IMR-90 (cell line): ENCODE data around the gene VAMP8.

Experiments used
- MAFK ChIP-seq: IDR thresholded peaks from 2 replicates; pipeline ENCODE4 v1.6.1; 2012; ENCODE audit warnings: low read depth, low read length, improper control_type of control experiment
- MXI1 ChIP-seq: IDR thresholded peaks from 2 replicates; pipeline ENCODE4 v1.6.1; 2012; ENCODE audit warnings: low read depth, mild to moderate bottlenecking, low read length, moderate library complexity, borderline replicate concordance
- POLR2A ChIP-seq: IDR thresholded peaks from 2 replicates; pipeline ENCODE4 v1.6.1; 2012; ENCODE audit warnings: mild to moderate bottlenecking, low read depth, low read length
- USF2 ChIP-seq: fragments of 150-350 bp; IDR thresholded peaks from 2 replicates; pipeline ENCODE4 v1.6.1; 2017; ENCODE audit warnings: mild to moderate bottlenecking, antibody characterized with exemption, low read length, low read depth
- TF ChIP-seq, protein P1 (sequence below): conservative IDR thresholded peaks from 2 replicates; pipeline ENCODE4 v1.5.1; 2012; ENCODE audit warnings: mild to moderate bottlenecking, low read depth, low read length, improper control_type of control experiment

- TF ChIP-seq, protein P1, sequence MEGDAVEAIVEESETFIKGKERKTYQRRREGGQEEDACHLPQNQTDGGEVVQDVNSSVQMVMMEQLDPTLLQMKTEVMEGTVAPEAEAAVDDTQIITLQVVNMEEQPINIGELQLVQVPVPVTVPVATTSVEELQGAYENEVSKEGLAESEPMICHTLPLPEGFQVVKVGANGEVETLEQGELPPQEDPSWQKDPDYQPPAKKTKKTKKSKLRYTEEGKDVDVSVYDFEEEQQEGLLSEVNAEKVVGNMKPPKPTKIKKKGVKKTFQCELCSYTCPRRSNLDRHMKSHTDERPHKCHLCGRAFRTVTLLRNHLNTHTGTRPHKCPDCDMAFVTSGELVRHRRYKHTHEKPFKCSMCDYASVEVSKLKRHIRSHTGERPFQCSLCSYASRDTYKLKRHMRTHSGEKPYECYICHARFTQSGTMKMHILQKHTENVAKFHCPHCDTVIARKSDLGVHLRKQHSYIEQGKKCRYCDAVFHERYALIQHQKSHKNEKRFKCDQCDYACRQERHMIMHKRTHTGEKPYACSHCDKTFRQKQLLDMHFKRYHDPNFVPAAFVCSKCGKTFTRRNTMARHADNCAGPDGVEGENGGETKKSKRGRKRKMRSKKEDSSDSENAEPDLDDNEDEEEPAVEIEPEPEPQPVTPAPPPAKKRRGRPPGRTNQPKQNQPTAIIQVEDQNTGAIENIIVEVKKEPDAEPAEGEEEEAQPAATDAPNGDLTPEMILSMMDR = no peak
- TF ChIP-seq USF2 (no peak), MXI1 (no peak), POLR2A (no peak), MAFK (no peak)
Observed at GRCh38 chr2:85593023-85593422, 15.6 kb downstream of the VAMP8 start.
